GM12801 (cell line): ENCODE data around the gene GRIK4.

Source experiments
- CTCF ChIP-seq: IDR thresholded peaks from one replicate; pipeline ENCODE4 v1.5.1; 2011; ENCODE audit warnings: control low read depth; ENCODE audit not compliant: insufficient read length; ENCODE audit errors: extremely low read depth

Gene GRIK4

GRCh38 chr11:120597250-120598215 lies 86.0 kb downstream of the GRIK4 start:
- no peak for TF ChIP-seq CTCF

GRCh38 chr11:120598517-120599257 lies 87.1 kb downstream of the GRIK4 start:
- no peak for TF ChIP-seq CTCF

GRCh38 chr11:120599816-120600420 lies 88.4 kb downstream of the GRIK4 start:
- TF ChIP-seq CTCF = no peak

- TF ChIP-seq CTCF = no peak
Measured at GRCh38 chr11:120601536-120601935, 90.0 kb downstream of the GRIK4 start.

- TF ChIP-seq CTCF = no peak
Measured at GRCh38 chr11:120603071-120603470, 91.5 kb downstream of the GRIK4 start.

GRCh38 chr11:120605469-120605868 lies 93.9 kb downstream of the GRIK4 start:
- TF ChIP-seq CTCF = no peak
